ENCODE measurements around the gene MTPN.

The MTPN gene

GRCh38 chr7:135884495-135885232 lies 92.5 kb downstream of the MTPN start:
- Histone ChIP-seq H3K4me1 (no peaks in the 10 kb centered on the region), H2AFZ (no peak overlapping the region), H3K4me2 (ENCODE audit: low read length) (no peak overlapping the region), H3K79me2 (no peaks in the 10 kb centered on the region), H3K27me3 (ENCODE audit: control insufficient read depth, insufficient read depth, low read length) (no peaks in the 10 kb centered on the region), H3K9me3 (ENCODE audit: control insufficient read depth, low read length) (no peaks in the 10 kb centered on the region), H3K9ac (no peak overlapping the region), H3K27ac (no peak overlapping the region), H3K4me3 (ENCODE audit: low read depth, low read length) (no peak overlapping the region), H3K36me3 (ENCODE audit: control insufficient read depth, insufficient read depth, low read length) (no peaks in the 10 kb centered on the region)
- TF ChIP-seq CTCF (IDR thresholded peaks at IDR 0.05), result no peak

GRCh38 chr7:135879233-135879632 lies 97.9 kb downstream of the MTPN start:
- Histone ChIP-seq H3K4me1 (no peaks in the 10 kb centered on the region), H3K27ac (no peak overlapping the region), H3K36me3 (ENCODE audit: control insufficient read depth, insufficient read depth, low read length) (no peaks in the 10 kb centered on the region), H3K27me3 (ENCODE audit: control insufficient read depth, insufficient read depth, low read length) (no peaks in the 10 kb centered on the region), H3K4me3 (ENCODE audit: low read depth, low read length) (no peak overlapping the region), H3K4me2 (ENCODE audit: low read length) (no peak overlapping the region), H2AFZ (no peak overlapping the region), H3K9ac (no peak overlapping the region), H3K9me3 (ENCODE audit: control insufficient read depth, low read length) (no peaks in the 10 kb centered on the region), H3K79me2 (no peaks in the 10 kb centered on the region)
- no peak for TF ChIP-seq CTCF (IDR thresholded peaks at IDR 0.05)

GRCh38 chr7:135878284-135878683 lies 98.9 kb downstream of the MTPN start:
- Histone ChIP-seq H3K27ac (no peak overlapping the region), H3K9ac (no peak overlapping the region), H2AFZ (no peak overlapping the region), H3K4me3 (ENCODE audit: low read depth, low read length) (no peak overlapping the region), H3K9me3 (ENCODE audit: control insufficient read depth, low read length) (no peaks in the 10 kb centered on the region), H3K27me3 (ENCODE audit: control insufficient read depth, insufficient read depth, low read length) (no peaks in the 10 kb centered on the region), H3K36me3 (ENCODE audit: control insufficient read depth, insufficient read depth, low read length) (no peaks in the 10 kb centered on the region), H3K4me2 (ENCODE audit: low read length) (no peak overlapping the region), H3K79me2 (no peaks in the 10 kb centered on the region), H3K4me1 (no peaks in the 10 kb centered on the region)
- no peak for TF ChIP-seq CTCF (IDR thresholded peaks at IDR 0.05)

GRCh38 chr7:135877805-135878204 lies 99.4 kb downstream of the MTPN start:
- TF ChIP-seq CTCF (IDR thresholded peaks at IDR 0.05), result no peak
- H2AFZ ChIP-seq, result no peak overlapping the region

More at GRCh38 chr7:135877805-135878204, 99.4 kb downstream of the MTPN start:
- no peaks in the 10 kb centered on the region for H3K27me3 ChIP-seq (ENCODE audit: control insufficient read depth, insufficient read depth, low read length)
- H3K4me1 ChIP-seq, result no peaks in the 10 kb centered on the region
- no peak overlapping the region for H3K4me3 ChIP-seq (ENCODE audit: low read depth, low read length)
- no peaks in the 10 kb centered on the region for H3K9me3 ChIP-seq (ENCODE audit: control insufficient read depth, low read length)
- H3K36me3 ChIP-seq (ENCODE audit: control insufficient read depth, insufficient read depth, low read length), result no peaks in the 10 kb centered on the region
- H3K9ac ChIP-seq, result no peak overlapping the region
- H3K27ac ChIP-seq, result no peak overlapping the region
- no peaks in the 10 kb centered on the region for H3K79me2 ChIP-seq
- no peak overlapping the region for H3K4me2 ChIP-seq (ENCODE audit: low read length)
